ENCODE data around the gene TBL1X. TPM values are rescaled to one million over a fixed set of nuclear protein-coding genes. Genes with fewer than 3 reads are reported as not detected.

TBL1X gene
- total and polyA plus RNA-seq, 2 of the 13 experiments (the other 11 are each of a cell fraction or from before 2014, with no cell fraction given): 17.6 to 19.9 TPM

DNA sequence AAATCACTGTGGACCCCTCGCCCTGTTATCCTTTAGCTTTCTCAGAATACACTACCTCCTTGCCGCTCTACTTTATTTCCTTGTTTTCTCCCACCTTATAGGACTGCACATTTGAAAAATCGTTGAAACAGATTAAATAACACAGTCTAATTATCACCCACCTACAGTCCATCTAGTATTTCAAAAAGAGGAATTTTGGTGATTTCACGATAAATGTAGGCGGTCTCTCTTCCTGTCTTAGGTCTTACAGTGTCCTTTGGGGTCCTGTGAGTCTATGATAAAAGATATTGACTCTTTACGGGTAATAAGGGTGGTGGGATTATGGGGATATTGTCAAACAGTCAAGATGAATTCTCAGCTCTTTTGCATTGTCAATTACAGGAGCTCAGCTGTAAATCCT lies 2.4 kb upstream of the TBL1X start (continued):
- TF ChIP-seq SIX1 (CRISPR knock-in tag; IDR thresholded peaks at IDR 0.05; ENCODE audit: borderline replicate concordance) (no peak), TAF1 (CRISPR knock-in tag; IDR thresholded peaks at IDR 0.05) (no peak), TMF1 (CRISPR knock-in tag; IDR thresholded peaks at IDR 0.05; ENCODE audit: low read depth) (no peak), ZNF224 (CRISPR knock-in tag; IDR thresholded peaks at IDR 0.05) (no peak), MAFK (conservative IDR thresholded peaks at IDR 0.05 in 1 of 2, IDR thresholded peaks at IDR 0.05 in 1 of 2; ENCODE audit: low read length in 2 of 2) (no peak)
- TF ChIP-seq, protein P1, sequence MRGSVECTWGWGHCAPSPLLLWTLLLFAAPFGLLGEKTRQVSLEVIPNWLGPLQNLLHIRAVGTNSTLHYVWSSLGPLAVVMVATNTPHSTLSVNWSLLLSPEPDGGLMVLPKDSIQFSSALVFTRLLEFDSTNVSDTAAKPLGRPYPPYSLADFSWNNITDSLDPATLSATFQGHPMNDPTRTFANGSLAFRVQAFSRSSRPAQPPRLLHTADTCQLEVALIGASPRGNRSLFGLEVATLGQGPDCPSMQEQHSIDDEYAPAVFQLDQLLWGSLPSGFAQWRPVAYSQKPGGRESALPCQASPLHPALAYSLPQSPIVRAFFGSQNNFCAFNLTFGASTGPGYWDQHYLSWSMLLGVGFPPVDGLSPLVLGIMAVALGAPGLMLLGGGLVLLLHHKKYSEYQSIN (CRISPR knock-in tag; IDR thresholded peaks at IDR 0.05; ENCODE audit: borderline replicate concordance): no peak
- TF ChIP-seq, protein P2, sequence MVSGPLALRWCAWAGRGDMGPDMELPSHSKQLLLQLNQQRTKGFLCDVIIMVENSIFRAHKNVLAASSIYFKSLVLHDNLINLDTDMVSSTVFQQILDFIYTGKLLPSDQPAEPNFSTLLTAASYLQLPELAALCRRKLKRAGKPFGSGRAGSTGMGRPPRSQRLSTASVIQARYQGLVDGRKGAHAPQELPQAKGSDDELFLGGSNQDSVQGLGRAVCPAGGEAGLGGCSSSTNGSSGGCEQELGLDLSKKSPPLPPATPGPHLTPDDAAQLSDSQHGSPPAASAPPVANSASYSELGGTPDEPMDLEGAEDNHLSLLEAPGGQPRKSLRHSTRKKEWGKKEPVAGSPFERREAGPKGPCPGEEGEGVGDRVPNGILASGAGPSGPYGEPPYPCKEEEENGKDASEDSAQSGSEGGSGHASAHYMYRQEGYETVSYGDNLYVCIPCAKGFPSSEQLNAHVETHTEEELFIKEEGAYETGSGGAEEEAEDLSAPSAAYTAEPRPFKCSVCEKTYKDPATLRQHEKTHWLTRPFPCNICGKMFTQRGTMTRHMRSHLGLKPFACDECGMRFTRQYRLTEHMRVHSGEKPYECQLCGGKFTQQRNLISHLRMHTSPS (CRISPR knock-in tag; IDR thresholded peaks at IDR 0.05; ENCODE audit: low read depth): no peak
- TF ChIP-seq, protein P3, sequence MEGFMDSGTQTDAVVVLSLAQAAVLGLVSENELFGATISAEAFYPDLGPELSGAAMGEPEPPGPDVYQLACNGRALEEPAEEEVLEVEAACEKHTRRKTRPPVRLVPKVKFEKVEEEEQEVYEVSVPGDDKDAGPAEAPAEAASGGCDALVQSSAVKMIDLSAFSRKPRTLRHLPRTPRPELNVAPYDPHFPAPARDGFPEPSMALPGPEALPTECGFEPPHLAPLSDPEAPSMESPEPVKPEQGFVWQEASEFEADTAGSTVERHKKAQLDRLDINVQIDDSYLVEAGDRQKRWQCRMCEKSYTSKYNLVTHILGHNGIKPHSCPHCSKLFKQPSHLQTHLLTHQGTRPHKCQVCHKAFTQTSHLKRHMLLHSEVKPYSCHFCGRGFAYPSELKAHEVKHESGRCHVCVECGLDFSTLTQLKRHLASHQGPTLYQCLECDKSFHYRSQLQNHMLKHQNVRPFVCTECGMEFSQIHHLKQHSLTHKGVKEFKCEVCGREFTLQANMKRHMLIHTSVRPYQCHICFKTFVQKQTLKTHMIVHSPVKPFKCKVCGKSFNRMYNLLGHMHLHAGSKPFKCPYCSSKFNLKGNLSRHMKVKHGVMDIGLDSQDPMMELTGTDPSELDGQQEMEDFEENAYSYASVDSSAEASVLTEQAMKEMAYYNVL (CRISPR knock-in tag; IDR thresholded peaks at IDR 0.05; ENCODE audit: borderline replicate concordance): no peak
- TF ChIP-seq, protein P4, sequence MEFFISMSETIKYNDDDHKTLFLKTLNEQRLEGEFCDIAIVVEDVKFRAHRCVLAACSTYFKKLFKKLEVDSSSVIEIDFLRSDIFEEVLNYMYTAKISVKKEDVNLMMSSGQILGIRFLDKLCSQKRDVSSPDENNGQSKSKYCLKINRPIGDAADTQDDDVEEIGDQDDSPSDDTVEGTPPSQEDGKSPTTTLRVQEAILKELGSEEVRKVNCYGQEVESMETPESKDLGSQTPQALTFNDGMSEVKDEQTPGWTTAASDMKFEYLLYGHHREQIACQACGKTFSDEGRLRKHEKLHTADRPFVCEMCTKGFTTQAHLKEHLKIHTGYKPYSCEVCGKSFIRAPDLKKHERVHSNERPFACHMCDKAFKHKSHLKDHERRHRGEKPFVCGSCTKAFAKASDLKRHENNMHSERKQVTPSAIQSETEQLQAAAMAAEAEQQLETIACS (CRISPR knock-in tag; IDR thresholded peaks at IDR 0.05): no peak
- TF ChIP-seq, protein P5, sequence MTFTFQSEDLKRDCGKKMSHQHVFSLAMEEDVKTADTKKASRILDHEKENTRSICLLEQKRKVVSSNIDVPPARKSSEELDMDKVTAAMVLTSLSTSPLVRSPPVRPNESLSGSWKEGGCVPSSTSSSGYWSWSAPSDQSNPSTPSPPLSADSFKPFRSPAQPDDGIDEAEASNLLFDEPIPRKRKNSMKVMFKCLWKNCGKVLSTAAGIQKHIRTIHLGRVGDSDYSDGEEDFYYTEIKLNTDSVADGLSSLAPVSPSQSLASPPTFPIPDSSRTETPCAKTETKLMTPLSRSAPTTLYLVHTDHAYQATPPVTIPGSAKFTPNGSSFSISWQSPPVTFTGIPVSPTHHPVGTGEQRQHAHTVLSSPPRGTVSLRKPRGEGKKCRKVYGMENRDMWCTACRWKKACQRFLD (CRISPR knock-in tag; IDR thresholded peaks at IDR 0.05; ENCODE audit: borderline replicate concordance): no peak
- TF ChIP-seq, protein P6, sequence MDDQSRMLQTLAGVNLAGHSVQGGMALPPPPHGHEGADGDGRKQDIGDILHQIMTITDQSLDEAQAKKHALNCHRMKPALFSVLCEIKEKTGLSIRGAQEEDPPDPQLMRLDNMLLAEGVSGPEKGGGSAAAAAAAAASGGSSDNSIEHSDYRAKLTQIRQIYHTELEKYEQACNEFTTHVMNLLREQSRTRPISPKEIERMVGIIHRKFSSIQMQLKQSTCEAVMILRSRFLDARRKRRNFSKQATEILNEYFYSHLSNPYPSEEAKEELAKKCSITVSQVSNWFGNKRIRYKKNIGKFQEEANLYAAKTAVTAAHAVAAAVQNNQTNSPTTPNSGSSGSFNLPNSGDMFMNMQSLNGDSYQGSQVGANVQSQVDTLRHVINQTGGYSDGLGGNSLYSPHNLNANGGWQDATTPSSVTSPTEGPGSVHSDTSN (CRISPR knock-in tag; IDR thresholded peaks at IDR 0.05; ENCODE audit: borderline replicate concordance): no peak
